ENCODE results near the gene PBX3. TPM values are rescaled to one million over a fixed set of nuclear protein-coding genes. Genes with fewer than 3 reads are reported as not detected.

Gene PBX3
- total RNA-seq, 2 experiments from 2014 or later = 9.4 to 14.3 TPM

- Mint-ChIP-seq H3K27me3 (ENCODE audit: low read depth) (no peaks in the 10 kb centered on the region), H3K9me3 (no peaks in the 10 kb centered on the region), H3K36me3 (ENCODE audit: low read depth) (peaks cover 11% of the 10 kb centered on the region), H3K4me1 (ENCODE audit: low read depth) (peaks cover 15% of the 10 kb centered on the region), H3K27ac (no peak overlapping the region), H3K4me3 (no peak overlapping the region)
- CTCF ChIA-PET = no interaction called here
- DNase-seq = peak; percentile 33
- intact Hi-C loops (cut with micrococcal nuclease) = no loop called here
Observed at GRCh38 chr9:125785248-125785751, 38.1 kb downstream of the PBX3 start.

GRCh38 chr9:125787715-125788114 is 40.5 kb downstream of the PBX3 start:
- CTCF ChIA-PET = interaction anchor here (0.7 kb wide), 1 partner anchor 27 kb away, joined by 3 read pairs; no protein-coding TSS in a partner anchor
- DNase-seq = no peak
- Mint-ChIP-seq H3K27me3 (ENCODE audit: low read depth) (no peaks in the 10 kb centered on the region), H3K27ac (no peak overlapping the region), H3K4me3 (no peak overlapping the region), H3K9me3 (no peaks in the 10 kb centered on the region), H3K4me1 (ENCODE audit: low read depth) (peaks cover 15% of the 10 kb centered on the region), H3K36me3 (ENCODE audit: low read depth) (peaks cover 3% of the 10 kb centered on the region)
- intact Hi-C loops (cut with micrococcal nuclease) = no loop called here

- Mint-ChIP-seq H3K9me3 (no peaks in the 10 kb centered on the region), H3K4me3 (no peak overlapping the region), H3K27ac (no peak overlapping the region), H3K36me3 (ENCODE audit: low read depth) (no peaks in the 10 kb centered on the region), H3K27me3 (ENCODE audit: low read depth) (no peaks in the 10 kb centered on the region), H3K4me1 (ENCODE audit: low read depth) (peaks cover 15% of the 10 kb centered on the region)
- CTCF ChIA-PET = no interaction called here
- no peak for DNase-seq
- intact Hi-C loops (cut with micrococcal nuclease) = no loop called here
Observed at GRCh38 chr9:125789196-125789595, 42.0 kb downstream of the PBX3 start.

- Mint-ChIP-seq H3K4me3 (no peak overlapping the region), H3K4me1 (ENCODE audit: low read depth) (no peaks in the 10 kb centered on the region), H3K36me3 (ENCODE audit: low read depth) (no peaks in the 10 kb centered on the region), H3K27me3 (ENCODE audit: low read depth) (no peaks in the 10 kb centered on the region), H3K27ac (no peak overlapping the region), H3K9me3 (no peaks in the 10 kb centered on the region)
- intact Hi-C loops (cut with micrococcal nuclease) = no loop called here
- CTCF ChIA-PET = no interaction called here
- DNase-seq = no peak
Observed at GRCh38 chr9:125794708-125795107, 47.5 kb downstream of the PBX3 start.

GRCh38 chr9:125795970-125796596 is 48.9 kb downstream of the PBX3 start:
- DNase-seq = no peak
- H3K27me3 Mint-ChIP-seq (ENCODE audit: low read depth) = no peaks in the 10 kb centered on the region
- no peaks in the 10 kb centered on the region for H3K36me3 Mint-ChIP-seq (ENCODE audit: low read depth)
- CTCF ChIA-PET = no interaction called here
- no peak overlapping the region for H3K27ac Mint-ChIP-seq
- H3K4me3 Mint-ChIP-seq = no peak overlapping the region
- intact Hi-C loops (cut with micrococcal nuclease) = no loop called here
- H3K9me3 Mint-ChIP-seq = no peaks in the 10 kb centered on the region
- H3K4me1 Mint-ChIP-seq (ENCODE audit: low read depth) = no peaks in the 10 kb centered on the region

GRCh38 chr9:125797930-125798329 is 50.8 kb downstream of the PBX3 start:
- Mint-ChIP-seq H3K36me3 (ENCODE audit: low read depth) (no peaks in the 10 kb centered on the region), H3K27ac (no peak overlapping the region), H3K4me3 (no peak overlapping the region), H3K9me3 (no peaks in the 10 kb centered on the region), H3K4me1 (ENCODE audit: low read depth) (no peaks in the 10 kb centered on the region), H3K27me3 (ENCODE audit: low read depth) (no peaks in the 10 kb centered on the region)
- intact Hi-C loops (cut with micrococcal nuclease) = no loop called here
- CTCF ChIA-PET = no interaction called here
- no peak for DNase-seq

GRCh38 chr9:125803526-125803925 is 56.4 kb downstream of the PBX3 start:
- no peaks in the 10 kb centered on the region for H3K27me3 Mint-ChIP-seq (ENCODE audit: low read depth)
- no peaks in the 10 kb centered on the region for H3K4me1 Mint-ChIP-seq (ENCODE audit: low read depth)
- DNase-seq = no peak
- no peaks in the 10 kb centered on the region for H3K9me3 Mint-ChIP-seq
- H3K4me3 Mint-ChIP-seq = no peak overlapping the region
- intact Hi-C loops (cut with micrococcal nuclease) = no loop called here
- H3K36me3 Mint-ChIP-seq (ENCODE audit: low read depth) = no peaks in the 10 kb centered on the region
- no peak overlapping the region for H3K27ac Mint-ChIP-seq
- CTCF ChIA-PET = no interaction called here

- Mint-ChIP-seq H3K36me3 (ENCODE audit: low read depth) (no peaks in the 10 kb centered on the region), H3K27me3 (ENCODE audit: low read depth) (no peaks in the 10 kb centered on the region), H3K4me3 (no peak overlapping the region), H3K4me1 (ENCODE audit: low read depth) (no peaks in the 10 kb centered on the region), H3K27ac (no peak overlapping the region), H3K9me3 (no peaks in the 10 kb centered on the region)
- CTCF ChIA-PET = no interaction called here
- intact Hi-C loops (cut with micrococcal nuclease) = no loop called here
- no peak for DNase-seq
Observed at GRCh38 chr9:125805057-125805456, 57.9 kb downstream of the PBX3 start.

- intact Hi-C loops (cut with micrococcal nuclease) = no loop called here
- Mint-ChIP-seq H3K27me3 (ENCODE audit: low read depth) (no peaks in the 10 kb centered on the region), H3K36me3 (ENCODE audit: low read depth) (no peaks in the 10 kb centered on the region), H3K4me1 (ENCODE audit: low read depth) (no peaks in the 10 kb centered on the region), H3K4me3 (no peak overlapping the region), H3K27ac (no peak overlapping the region), H3K9me3 (no peaks in the 10 kb centered on the region)
- DNase-seq = no peak
- CTCF ChIA-PET = no interaction called here
Observed at GRCh38 chr9:125805586-125805985, 58.4 kb downstream of the PBX3 start.

- intact Hi-C loops (cut with micrococcal nuclease) = no loop called here
- Mint-ChIP-seq H3K9me3 (no peaks in the 10 kb centered on the region), H3K27me3 (ENCODE audit: low read depth) (no peaks in the 10 kb centered on the region), H3K27ac (no peak overlapping the region), H3K36me3 (ENCODE audit: low read depth) (no peaks in the 10 kb centered on the region), H3K4me3 (no peak overlapping the region), H3K4me1 (ENCODE audit: low read depth) (no peaks in the 10 kb centered on the region)
- DNase-seq = no peak
- CTCF ChIA-PET = no interaction called here
Observed at GRCh38 chr9:125807079-125807478, 59.9 kb downstream of the PBX3 start.

GRCh38 chr9:125810161-125810560 is 63.0 kb downstream of the PBX3 start:
- Mint-ChIP-seq H3K36me3 (ENCODE audit: low read depth) (no peaks in the 10 kb centered on the region), H3K27me3 (ENCODE audit: low read depth) (no peaks in the 10 kb centered on the region), H3K4me1 (ENCODE audit: low read depth) (no peaks in the 10 kb centered on the region), H3K27ac (no peak overlapping the region), H3K9me3 (no peaks in the 10 kb centered on the region), H3K4me3 (no peak overlapping the region)
- intact Hi-C loops (cut with micrococcal nuclease) = no loop called here
- CTCF ChIA-PET = no interaction called here
- no peak for DNase-seq

- Mint-ChIP-seq H3K27me3 (ENCODE audit: low read depth) (no peaks in the 10 kb centered on the region), H3K27ac (no peak overlapping the region), H3K36me3 (ENCODE audit: low read depth) (no peaks in the 10 kb centered on the region), H3K4me1 (ENCODE audit: low read depth) (no peaks in the 10 kb centered on the region), H3K4me3 (no peak overlapping the region), H3K9me3 (no peaks in the 10 kb centered on the region)
- CTCF ChIA-PET = interaction anchor here (0.5 to 1.4 kb wide), 2 partner anchors 403 to 689 kb away, joined by 3 to 4 read pairs; no protein-coding TSS in a partner anchor
- DNase-seq = no peak
- intact Hi-C loops (cut with micrococcal nuclease) = no loop called here
Observed at GRCh38 chr9:125811002-125811401, 63.8 kb downstream of the PBX3 start.

GRCh38 chr9:125812403-125812802 is 65.2 kb downstream of the PBX3 start:
- Mint-ChIP-seq H3K9me3 (no peaks in the 10 kb centered on the region), H3K36me3 (ENCODE audit: low read depth) (no peaks in the 10 kb centered on the region), H3K27ac (no peak overlapping the region), H3K4me3 (no peak overlapping the region), H3K4me1 (ENCODE audit: low read depth) (no peaks in the 10 kb centered on the region), H3K27me3 (ENCODE audit: low read depth) (no peaks in the 10 kb centered on the region)
- intact Hi-C loops (cut with micrococcal nuclease) = no loop called here
- CTCF ChIA-PET = interaction anchor here (0.7 kb wide), 1 partner anchor 75 kb away, joined by 4 read pairs; no protein-coding TSS in a partner anchor
- DNase-seq = no peak
